H1 (cell line): ENCODE data around the gene OR2AG2.
A peak's percentile ranks its signal among the peaks of the same experiment; 100 is the strongest.

Source experiments
- EZH2 ChIP-seq: fragments of 200-600 bp; sonication (generic); IDR thresholded peaks from 2 replicates; pipeline ENCODE4 v1.7.1; 2012; ENCODE audit warnings: low read depth, mild to moderate bottlenecking, moderate library complexity, low read length, inconsistent platforms; ENCODE audit not compliant: severe bottlenecking
- GABPA ChIP-seq: IDR thresholded peaks from 2 replicates; pipeline ENCODE4 v1.6.1; 2011; ENCODE audit warnings: mild to moderate bottlenecking, low read length, moderate library complexity, borderline replicate concordance; ENCODE audit not compliant: insufficient read depth
- JUN ChIP-seq: IDR thresholded peaks from 2 replicates; pipeline ENCODE4 v1.6.1; 2011; ENCODE audit warnings: low read depth, mild to moderate bottlenecking, improper control_type of control experiment, low read length
- JUND ChIP-seq: IDR thresholded peaks from 2 replicates; pipeline ENCODE4 v1.6.1; 2011; ENCODE audit warnings: mild to moderate bottlenecking, improper control_type of control experiment, low read length
- KDM1A ChIP-seq: fragments of 200-600, 300-600 bp; sonication (generic); IDR thresholded peaks from 2 replicates; pipeline ENCODE4 v1.7.1; 2016; ENCODE audit warnings: mild to moderate bottlenecking, low read length, borderline replicate concordance
- POLR2A ChIP-seq, 2 experiments: IDR thresholded peaks; 1 replicate in 1 of 2; 2 replicates in 1 of 2; pipeline ENCODE4 v1.6.1; 2011; ENCODE audit warnings: low read depth in 2 of 2, low read length in 2 of 2, mild to moderate bottlenecking in 2 of 2; ENCODE audit errors: control extremely low read depth in 1 of 2
- POLR2AphosphoS5 ChIP-seq: IDR thresholded peaks from 2 replicates; pipeline ENCODE4 v1.6.1; 2011; ENCODE audit warnings: low read depth, low read length
- TAF1 ChIP-seq: IDR thresholded peaks from 2 replicates; pipeline ENCODE4 v1.6.1; 2011; ENCODE audit warnings: mild to moderate bottlenecking, low read depth, low read length
- YY1 ChIP-seq: IDR thresholded peaks from 2 replicates; pipeline ENCODE4 v1.6.1; 2011; ENCODE audit warnings: low read depth, mild to moderate bottlenecking, low read length
- ZNF274 ChIP-seq: IDR thresholded peaks from 2 replicates; pipeline ENCODE4 v1.7.0; 2012; ENCODE audit warnings: low read length, borderline replicate concordance; ENCODE audit errors: extremely low read depth
- TF ChIP-seq, protein P1 (sequence below), 3 experiments: IDR thresholded peaks; 1 replicate in 2 of 3; 2 replicates in 1 of 3; pipeline versions ENCODE4 v1.5.1 to v1.6.1; 2011; ENCODE audit warnings: low read length in 3 of 3, mild to moderate bottlenecking in 3 of 3, inconsistent platforms in 2 of 3, low read depth in 1 of 3, moderate library complexity in 1 of 3; ENCODE audit not compliant: insufficient read depth in 1 of 3; ENCODE audit errors: control extremely low read depth in 1 of 3
- TF ChIP-seq, protein P2 (sequence below): IDR thresholded peaks from 2 replicates; pipeline ENCODE4 v1.6.1; 2012; ENCODE audit warnings: inconsistent platforms
- TF ChIP-seq, protein P3 (sequence below): IDR thresholded peaks from 2 replicates; pipeline ENCODE4 v1.6.1; 2012; ENCODE audit warnings: inconsistent platforms
- TF ChIP-seq, protein P4 (sequence below): IDR thresholded peaks from 2 replicates; pipeline ENCODE4 v1.6.1; 2011; ENCODE audit warnings: low read length, improper control_type of control experiment

DNA sequence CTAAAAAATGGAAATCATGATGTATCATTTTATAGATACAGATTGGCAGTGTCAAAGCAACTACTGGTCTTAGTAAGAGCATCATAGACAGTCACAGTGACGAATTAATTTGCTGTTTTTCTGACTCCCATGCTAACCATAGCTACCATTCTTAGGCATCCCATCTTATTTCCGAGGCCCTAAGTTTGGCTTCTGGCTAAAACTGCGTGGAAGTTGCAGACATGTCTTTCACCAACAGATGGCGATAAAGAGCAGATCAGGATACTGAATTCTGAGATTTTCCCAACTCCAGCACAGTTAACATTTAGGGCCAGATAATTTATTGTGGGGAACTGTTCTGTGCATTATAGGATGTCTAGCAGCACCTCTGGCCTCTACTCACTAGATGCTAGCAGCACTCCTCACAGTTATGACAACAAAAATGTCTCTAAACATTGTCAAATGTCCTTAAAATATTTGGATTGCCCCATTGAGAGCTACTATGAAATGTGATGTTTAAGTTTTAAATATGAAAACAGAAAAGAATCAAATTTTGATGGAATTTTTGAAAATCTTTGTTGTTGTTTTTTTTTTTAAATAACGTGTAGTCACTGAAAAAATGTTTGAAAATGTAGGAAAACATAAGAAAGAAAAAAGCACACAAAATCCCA is 16.3 kb downstream of the OR2AG2 start:
- TF ChIP-seq, protein P1, sequence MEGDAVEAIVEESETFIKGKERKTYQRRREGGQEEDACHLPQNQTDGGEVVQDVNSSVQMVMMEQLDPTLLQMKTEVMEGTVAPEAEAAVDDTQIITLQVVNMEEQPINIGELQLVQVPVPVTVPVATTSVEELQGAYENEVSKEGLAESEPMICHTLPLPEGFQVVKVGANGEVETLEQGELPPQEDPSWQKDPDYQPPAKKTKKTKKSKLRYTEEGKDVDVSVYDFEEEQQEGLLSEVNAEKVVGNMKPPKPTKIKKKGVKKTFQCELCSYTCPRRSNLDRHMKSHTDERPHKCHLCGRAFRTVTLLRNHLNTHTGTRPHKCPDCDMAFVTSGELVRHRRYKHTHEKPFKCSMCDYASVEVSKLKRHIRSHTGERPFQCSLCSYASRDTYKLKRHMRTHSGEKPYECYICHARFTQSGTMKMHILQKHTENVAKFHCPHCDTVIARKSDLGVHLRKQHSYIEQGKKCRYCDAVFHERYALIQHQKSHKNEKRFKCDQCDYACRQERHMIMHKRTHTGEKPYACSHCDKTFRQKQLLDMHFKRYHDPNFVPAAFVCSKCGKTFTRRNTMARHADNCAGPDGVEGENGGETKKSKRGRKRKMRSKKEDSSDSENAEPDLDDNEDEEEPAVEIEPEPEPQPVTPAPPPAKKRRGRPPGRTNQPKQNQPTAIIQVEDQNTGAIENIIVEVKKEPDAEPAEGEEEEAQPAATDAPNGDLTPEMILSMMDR (IDR thresholded peaks at IDR 0.05; ENCODE audit: control extremely low read depth in 1 of 3, insufficient read depth in 1 of 3, low read depth in 1 of 3, low read length in 3 of 3) = peak in 2 of 3 experiments; percentile 71 to 86; a peak in 3 of 4 replicates
- TF ChIP-seq POLR2AphosphoS5 (no peak), ZNF274 (no peak), EZH2 (no peak), TAF1 (no peak), JUND (no peak), POLR2A (IDR thresholded peaks at IDR 0.05; ENCODE audit: control extremely low read depth in 1 of 2, low read depth in 2 of 2, low read length in 2 of 2) (no peak), GABPA (no peak), YY1 (no peak), KDM1A (no peak), JUN (no peak)
- TF ChIP-seq, protein P2, sequence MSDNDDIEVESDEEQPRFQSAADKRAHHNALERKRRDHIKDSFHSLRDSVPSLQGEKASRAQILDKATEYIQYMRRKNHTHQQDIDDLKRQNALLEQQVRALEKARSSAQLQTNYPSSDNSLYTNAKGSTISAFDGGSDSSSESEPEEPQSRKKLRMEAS = no peak
- TF ChIP-seq, protein P3, sequence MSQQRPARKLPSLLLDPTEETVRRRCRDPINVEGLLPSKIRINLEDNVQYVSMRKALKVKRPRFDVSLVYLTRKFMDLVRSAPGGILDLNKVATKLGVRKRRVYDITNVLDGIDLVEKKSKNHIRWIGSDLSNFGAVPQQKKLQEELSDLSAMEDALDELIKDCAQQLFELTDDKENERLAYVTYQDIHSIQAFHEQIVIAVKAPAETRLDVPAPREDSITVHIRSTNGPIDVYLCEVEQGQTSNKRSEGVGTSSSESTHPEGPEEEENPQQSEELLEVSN = no peak
- TF ChIP-seq, protein P4, sequence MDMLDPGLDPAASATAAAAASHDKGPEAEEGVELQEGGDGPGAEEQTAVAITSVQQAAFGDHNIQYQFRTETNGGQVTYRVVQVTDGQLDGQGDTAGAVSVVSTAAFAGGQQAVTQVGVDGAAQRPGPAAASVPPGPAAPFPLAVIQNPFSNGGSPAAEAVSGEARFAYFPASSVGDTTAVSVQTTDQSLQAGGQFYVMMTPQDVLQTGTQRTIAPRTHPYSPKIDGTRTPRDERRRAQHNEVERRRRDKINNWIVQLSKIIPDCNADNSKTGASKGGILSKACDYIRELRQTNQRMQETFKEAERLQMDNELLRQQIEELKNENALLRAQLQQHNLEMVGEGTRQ = no peak
